Natural killer cell (primary cell): ENCODE data around the gene METTL2B. TPM values are rescaled to one million over a fixed set of nuclear protein-coding genes. Genes with fewer than 3 reads are reported as not detected.
"Not testable (repeated sequence)": the region's sequence is repeated elsewhere in the genome, so short reads cannot be mapped to it uniquely, and the experiment has no call there.

Experiments
- ATAC-seq, 3 donors: fragments of 150-1000 bp in 2 of 3; fragments of 200-7000 bp in 1 of 3; cut with Tn5 transposase; 1 replicate in 1 of 3; 2 replicates in 2 of 3; pipeline ENCODE4 v1.10.0; 2021; ENCODE audit warnings: mild to moderate bottlenecking in 2 of 3, moderate library complexity in 2 of 3
- DNase-seq, 2 donors: peaks; one replicate each; pipeline versions ENCODE4 v3.0.0 to v3.0.0-alpha.2; 2013 to 2021; ENCODE audit warnings: mixed read lengths in 1 of 2
- H3K27ac ChIP-seq: one replicate; pipeline ENCODE4 v1.5.1; 2013; ENCODE audit warnings: mild to moderate bottlenecking, low read length
- H3K27me3 ChIP-seq: one replicate; pipeline ENCODE4 v1.6.1; 2013; ENCODE audit warnings: low read length; ENCODE audit not compliant: control insufficient read depth, insufficient read depth
- H3K36me3 ChIP-seq: one replicate; pipeline ENCODE4 v1.6.1; 2013; ENCODE audit warnings: low read length; ENCODE audit not compliant: control insufficient read depth, insufficient read depth
- H3K4me1 ChIP-seq: one replicate; pipeline ENCODE4 v1.6.1; 2013; ENCODE audit warnings: low read length; ENCODE audit not compliant: control insufficient read depth, insufficient read depth
- H3K4me3 ChIP-seq: one replicate; pipeline ENCODE4 v1.5.1; 2013; ENCODE audit warnings: low read length
- H3K9me3 ChIP-seq: one replicate; pipeline ENCODE4 v1.6.1; 2013; ENCODE audit warnings: low read length; ENCODE audit not compliant: control insufficient read depth, insufficient read depth
- H3K27ac Mint-ChIP-seq, 2 donors: one replicate each; pipeline ENCODE4 v1.8.0; 2022; ENCODE audit warnings: mild to moderate bottlenecking in 2 of 2, mixed read lengths in 2 of 2, moderate library complexity in 1 of 2
- H3K27me3 Mint-ChIP-seq, 2 donors: one replicate each; pipeline ENCODE4 v1.8.0; 2022; ENCODE audit warnings: low read depth in 2 of 2, mixed read lengths in 2 of 2
- H3K36me3 Mint-ChIP-seq: one replicate; pipeline ENCODE4 v1.8.0; 2022; ENCODE audit warnings: mixed read lengths
- H3K4me1 Mint-ChIP-seq, 2 donors: one replicate each; pipeline ENCODE4 v1.8.0; 2022; ENCODE audit warnings: mixed read lengths in 2 of 2
- H3K4me3 Mint-ChIP-seq: one replicate; pipeline ENCODE4 v1.8.0; 2022; ENCODE audit warnings: mild to moderate bottlenecking, moderate library complexity, mixed read lengths
- H3K9me3 Mint-ChIP-seq, 2 donors: one replicate each; pipeline ENCODE4 v1.8.0; 2022; ENCODE audit warnings: mixed read lengths in 2 of 2
- CTCF ChIP-seq: fragments of 200-600 bp; IDR thresholded peaks from one replicate; pipeline ENCODE4 v1.8.0; 2022; ENCODE audit warnings: antibody characterized with exemption
- WGBS: methylation state at CpG from one replicate; pipeline ENCODE4 v1.1.7; 2013; ENCODE audit warnings: missing lambda C conversion rate; ENCODE audit not compliant: insufficient coverage; 5-methylcytosine and 5-hydroxymethylcytosine counted together
- intact Hi-C: fragments of 100-400 bp; cut with micrococcal nuclease; formaldehyde crosslinking; loops from one replicate; pipeline ENCODE4 v1.14.2; 2022
- total RNA-seq, 4 donors: library from RNA; stranded (reverse); fragments of 120-200 nt in 1 of 4; gene quantifications; one replicate each; pipeline versions ENCODE4 v1.2.3 to v1.2.4, GENCODE V29; 2013 to 2022

METTL2B gene
- total RNA-seq, 3 donors from 2014 or later (not counting 1 experiment from before 2014, with no cell fraction given) = 16.1 to 20.8 (median 20.0) TPM

GRCh38 chr7:128456255-128456725 is 20.3 kb upstream of the METTL2B start:
- no peaks in the 10 kb centered on the region for H3K27me3 ChIP-seq
- H3K27me3 Mint-ChIP-seq = peaks cover 7 to 11% of the 10 kb centered on the region in 2 donors
- TF ChIP-seq CTCF = no peak
- H3K36me3 Mint-ChIP-seq = no peaks in the 10 kb centered on the region
- H3K4me1 Mint-ChIP-seq = peaks cover 35 to 36% of the 10 kb centered on the region in 2 donors
- intact Hi-C loops = loop anchor here (5.0 to 10.0 kb wide), 2 partner anchors 49 to 79 kb away; partner anchors contain the start of gene IMPDH1
- H3K36me3 ChIP-seq = no peaks in the 10 kb centered on the region
- peak in 1 of 2 donors; percentile 17 for DNase-seq
- peak overlapping the region; percentile 91 for H3K4me3 Mint-ChIP-seq
- peak overlapping the region; percentile 26 for H3K27ac ChIP-seq
- WGBS = 22% methylated on average over 5 of the region's 5 CpGs
- H3K9me3 ChIP-seq = no peaks in the 10 kb centered on the region
- peak overlapping the region; percentile 61 for H3K4me3 ChIP-seq
- no peak for ATAC-seq
- peaks cover 33% of the 10 kb centered on the region for H3K4me1 ChIP-seq
- peak overlapping the region; percentile 88 for H3K27ac Mint-ChIP-seq
- H3K9me3 Mint-ChIP-seq = no peaks in the 10 kb centered on the region

GRCh38 chr7:128457385-128457784 is 19.2 kb upstream of the METTL2B start:
- Mint-ChIP-seq H3K27ac (peak overlapping the region in 1 of 2 donors; percentile 86), H3K4me1 (peaks cover 35 to 36% of the 10 kb centered on the region in 2 donors)
- not testable (repeated sequence) for H3K36me3 ChIP-seq, H3K9me3 Mint-ChIP-seq, H3K27me3 ChIP-seq, H3K27ac ChIP-seq, H3K27me3 Mint-ChIP-seq, H3K36me3 Mint-ChIP-seq, DNase-seq, H3K9me3 ChIP-seq, H3K4me3 ChIP-seq, H3K4me3 Mint-ChIP-seq, ATAC-seq
- intact Hi-C loops = loop anchor here (5.0 to 10.0 kb wide), 2 partner anchors 50 to 77 kb away; partner anchors contain the start of gene IMPDH1
- peaks cover 33% of the 10 kb centered on the region for H3K4me1 ChIP-seq
- 97% methylated on average over 3 of the region's 6 CpGs for WGBS

GRCh38 chr7:128458956-128459355 is 17.6 kb upstream of the METTL2B start:
- TF ChIP-seq CTCF = no peak
- Mint-ChIP-seq H3K27me3 (no peaks in the 10 kb centered on the region), H3K4me3 (peak overlapping the region; percentile 59), H3K36me3 (no peaks in the 10 kb centered on the region), H3K4me1 (peaks cover 35 to 36% of the 10 kb centered on the region in 2 donors), H3K27ac (peak overlapping the region; percentile 71 to 86), H3K9me3 (no peaks in the 10 kb centered on the region)
- intact Hi-C loops = loop anchor here (1.0 to 10.0 kb wide), 3 partner anchors 32 to 76 kb away; partner anchors contain the start of gene IMPDH1
- H3K4me1 ChIP-seq = peaks cover 33% of the 10 kb centered on the region
- H3K36me3 ChIP-seq = no peaks in the 10 kb centered on the region
- H3K27me3 ChIP-seq = no peaks in the 10 kb centered on the region
- no peak overlapping the region for H3K4me3 ChIP-seq
- no peaks in the 10 kb centered on the region for H3K9me3 ChIP-seq
- ATAC-seq = peak; percentile 45 to 71 (median 60)
- H3K27ac ChIP-seq = peak overlapping the region; percentile 29
- WGBS = 23% methylated on average over 2 of the region's 3 CpGs
- peak in 1 of 2 donors; percentile 50 for DNase-seq

- Mint-ChIP-seq H3K4me1 (peaks cover 35 to 36% of the 10 kb centered on the region in 2 donors), H3K27ac (peak overlapping the region; percentile 71 to 86), H3K27me3 (no peaks in the 10 kb centered on the region), H3K9me3 (no peaks in the 10 kb centered on the region), H3K4me3 (peak overlapping the region; percentile 59), H3K36me3 (no peaks in the 10 kb centered on the region)
- H3K4me3 ChIP-seq = no peak overlapping the region
- 29% methylated on average over 4 of the region's 5 CpGs for WGBS
- H3K27me3 ChIP-seq = no peaks in the 10 kb centered on the region
- peaks cover 33% of the 10 kb centered on the region for H3K4me1 ChIP-seq
- intact Hi-C loops = loop anchor here (1.0 to 10.0 kb wide), 3 partner anchors 32 to 75 kb away; partner anchors contain the start of gene IMPDH1
- H3K9me3 ChIP-seq = no peaks in the 10 kb centered on the region
- peak overlapping the region; percentile 29 for H3K27ac ChIP-seq
- no peaks in the 10 kb centered on the region for H3K36me3 ChIP-seq
- TF ChIP-seq CTCF = peak; percentile 69
- DNase-seq (peak; percentile 47 to 89), ATAC-seq (peak; percentile 51 to 74 (median 55))
Measured at GRCh38 chr7:128459394-128459878, 17.1 kb upstream of the METTL2B start.
